ENCODE data around the gene COPG1. TPM values are rescaled to one million over a fixed set of nuclear protein-coding genes. Genes with fewer than 3 reads are reported as not detected.
A peak's percentile ranks its signal among the peaks of the same experiment; 100 is the strongest.

COPG1 gene
- total and polyA plus RNA-seq, 9 of the 15 experiments (the other 6 are each of a cell fraction or from before 2014, with no cell fraction given): 40.3 to 105 (median 62.4) TPM

GRCh38 chr3:129226374-129226773 lies 23.0 kb upstream of the COPG1 start:
- peak overlapping the region; percentile 54 for H3K4me2 ChIP-seq (ENCODE audit: insufficient read depth, low read length)
- H3K27me3 ChIP-seq (ENCODE audit: control insufficient read depth in 2 of 2, insufficient read depth in 2 of 2, low read length in 2 of 2): no peaks in the 10 kb centered on the region
- H3K4me3 ChIP-seq: no peak overlapping the region
- no peaks in the 10 kb centered on the region for H4K20me1 ChIP-seq (replicated peaks; ENCODE audit: control insufficient read depth, insufficient read depth, low read length)
- no peaks in the 10 kb centered on the region for H3K79me2 ChIP-seq (ENCODE audit: control insufficient read depth, insufficient read depth, low read length)
- peak; percentile 57 for ATAC-seq
- 10% methylated on average over 6 of the region's 6 CpGs for WGBS (ENCODE audit: insufficient coverage, low coverage, missing lambda C conversion rate)
- intact Hi-C loops (cut with micrococcal nuclease) (loop anchor here (5.0 kb wide), 1 partner anchor 44 kb away; the partner anchor contains the start of gene CNBP), in situ Hi-C loops (cut with MboI) (no loop called here)
- no peaks in the 10 kb centered on the region for H3K36me3 ChIP-seq (ENCODE audit: control insufficient read depth, insufficient read depth, low read length)
- no TSS peak for BruUV-seq (replicated peaks)
- H3K9me1 ChIP-seq (ENCODE audit: control insufficient read depth, insufficient read depth, low read length): no peaks in the 10 kb centered on the region
- peak overlapping the region; percentile 87 for H2AFZ ChIP-seq (ENCODE audit: low read depth, low read length)
- H3K9ac ChIP-seq (ENCODE audit: insufficient read depth in 1 of 2, low read depth in 2 of 2, low read length in 2 of 2): peak overlapping the region; percentile 31 to 57; a peak in 2 of 4 replicates
- no peaks in the 10 kb centered on the region for H3K9me3 ChIP-seq (replicated peaks; ENCODE audit: control insufficient read depth, insufficient read depth, low read depth, low read length)
- peak; percentile 51 to 75 (median 56) for DNase-seq (ENCODE audit: extremely low read depth in 1 of 4, low spot score in 3 of 4)
- ChIA-PET CTCF (ENCODE audit: low intra/inter-chr PET ratio) (no interaction called here), POLR2A (interaction anchor here (0.5 to 1.9 kb wide), 4 partner anchors 35 to 59 kb away, joined by 3 to 7 read pairs (median 4); partner anchors contain the start of gene CNBP)
- H3K27ac ChIP-seq (ENCODE audit: extremely low read depth, low read depth, low read length): peak overlapping the region; percentile 46; the same call in 1 of the 3 replicates
- peak; percentile 32 for FAIRE-seq
- H3K4me1 ChIP-seq (replicated peaks in 1 of 2; ENCODE audit: control insufficient read depth in 2 of 2, insufficient read depth in 2 of 2, low read length in 2 of 2): peaks cover 24 to 41% of the 10 kb centered on the region in 2 experiments
- no peak for TF ChIP-seq POLR2AphosphoS5 (IDR thresholded peaks at IDR 0.05; ENCODE audit: control insufficient read depth, insufficient read depth, low read depth, low read length)
- TF ChIP-seq CREM (IDR thresholded peaks at IDR 0.05; ENCODE audit: low read depth): peak; percentile 13; the same call in 1 of the 2 replicates
- no peak for TF ChIP-seq NBN (IDR thresholded peaks at IDR 0.05; ENCODE audit: low read depth)
- TF ChIP-seq FOSL1 (tag; conservative IDR thresholded peaks at IDR 0.05): peak; percentile 90
- peak; percentile 38 for TF ChIP-seq GATA2 (CRISPR knock-in tag; IDR thresholded peaks at IDR 0.05)
- TF ChIP-seq ZNF609 (CRISPR knock-in tag; IDR thresholded peaks at IDR 0.05; ENCODE audit: borderline replicate concordance): no peak
- TF ChIP-seq ETS1 (conservative IDR thresholded peaks at IDR 0.05; ENCODE audit: control insufficient read depth, low read depth, low read length): no peak
- TF ChIP-seq HSF4 (CRISPR knock-in tag; IDR thresholded peaks at IDR 0.05; ENCODE audit: borderline replicate concordance): no peak
- no peak for TF ChIP-seq FOXP1 (CRISPR knock-in tag; IDR thresholded peaks at IDR 0.05)
- no peak for TF ChIP-seq WHSC1 (IDR thresholded peaks at IDR 0.05; ENCODE audit: low read length)
- peak; percentile 28 for TF ChIP-seq MEIS2 (IDR thresholded peaks at IDR 0.05; ENCODE audit: partially characterized antibody)
- peak; percentile 78 for TF ChIP-seq SMARCE1 (IDR thresholded peaks at IDR 0.05)
- no peak for TF ChIP-seq TFE3 (CRISPR knock-in tag; IDR thresholded peaks at IDR 0.05)
- TF ChIP-seq ZNF584 (CRISPR knock-in tag; IDR thresholded peaks at IDR 0.05; ENCODE audit: low read depth): no peak
- TF ChIP-seq NFE2 (IDR thresholded peaks at IDR 0.05; ENCODE audit: low read depth): 0 out of 2 replicates have a peak, but pooled peaks have one; percentile 7
- TF ChIP-seq CTBP1 (IDR thresholded peaks at IDR 0.05; ENCODE audit: borderline replicate concordance): 0 out of 2 replicates have a peak, but pooled peaks have one; percentile 16

Measured in K562 (cell line).